ENCODE measurements around the gene EDEM1. TPM values are rescaled to one million over a fixed set of nuclear protein-coding genes. Genes with fewer than 3 reads are reported as not detected.

Gene EDEM1
- total and polyA plus RNA-seq, 10 of the 15 experiments (the other 5 are each of a cell fraction or from before 2014, with no cell fraction given), result 18.9 to 138 (median 57.5) TPM

DNA sequence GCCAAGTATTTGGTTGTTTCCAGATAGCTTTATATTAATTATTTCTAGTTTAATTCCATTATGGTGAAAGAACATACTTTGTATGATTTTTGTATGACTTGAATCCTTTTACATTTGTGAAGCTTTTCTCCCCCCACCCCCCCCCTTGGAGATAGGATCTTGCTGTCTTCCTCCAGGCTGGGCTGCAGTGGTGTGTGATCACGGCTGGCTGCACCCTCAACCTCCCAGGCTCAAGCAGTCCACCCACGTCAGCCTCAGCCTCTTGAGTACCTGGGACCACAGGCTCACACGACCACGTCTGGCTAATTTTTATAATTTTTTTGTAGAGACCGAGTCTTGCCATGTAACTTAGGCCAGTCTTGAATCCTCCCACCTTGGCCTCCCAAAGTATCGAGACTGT, 35.9 kb upstream of the EDEM1 start:
- peaks cover 21% of the 10 kb centered on the region for H3K9me3 ChIP-seq (replicated peaks; ENCODE audit: control insufficient read depth, insufficient read depth, low read length)
- ChIA-PET POLR2A (interaction anchor here (0.9 to 2.5 kb wide), 4 partner anchors 11 to 64 kb away, joined by 3 to 8 read pairs (median 5); partner anchors contain the start of gene EDEM1), SMC1A (ENCODE audit: uncharacterized antibody, unreplicated experiment) (interaction anchor here (0.9 to 3.0 kb wide), 7 partner anchors 9 to 34 kb away, joined by 3 to 17 read pairs (median 5); no protein-coding TSS in a partner anchor), CTCF (interaction anchor here (1.1 to 1.5 kb wide), 3 partner anchors 10 to 12 kb away, joined by 3 to 6 read pairs (median 3); no protein-coding TSS in a partner anchor), RAD21 (ENCODE audit: unreplicated experiment) (interaction anchor here (1.2 to 1.9 kb wide), 3 partner anchors 12 to 54 kb away, joined by 3 to 5 read pairs (median 3); no protein-coding TSS in a partner anchor)
- H3K4me2 ChIP-seq (ENCODE audit: control insufficient read depth, insufficient read depth), result peak overlapping the region; percentile 3; the same call in 1 of the 2 replicates
- H3K79me2 ChIP-seq (ENCODE audit: control insufficient read depth, insufficient read depth, low read length), result peaks cover 87% of the 10 kb centered on the region
- no peak overlapping the region for H2AFZ ChIP-seq (ENCODE audit: control insufficient read depth, low read depth, low read length)
- FAIRE-seq (no peak), ATAC-seq (peak; percentile 55), DNase-seq (ENCODE audit: low read depth, low spot score) (no peak)
- H3K36me3 ChIP-seq (ENCODE audit: control insufficient read depth in 2 of 2, insufficient read depth in 2 of 2, low read length in 1 of 2), result peaks cover 6% of the 10 kb centered on the region in 2 experiments
- in situ Hi-C loops (cut with MboI), result no loop called here
- no peak overlapping the region for H3K4me3 ChIP-seq
- no peak overlapping the region; the same call in 1 of the 2 replicates for H3K27ac ChIP-seq (ENCODE audit: control insufficient read depth, insufficient read depth)
- H3K9ac ChIP-seq (ENCODE audit: control insufficient read depth, insufficient read depth, low read length), result no peak overlapping the region
- no peaks in the 10 kb centered on the region for H4K20me1 ChIP-seq (ENCODE audit: control insufficient read depth, insufficient read depth)
- peaks cover 11% of the 10 kb centered on the region for H3K4me1 ChIP-seq (ENCODE audit: control insufficient read depth, insufficient read depth, low read length)
- no TSS peak for BruUV-seq (replicated peaks)
- intact Hi-C loops (cut with micrococcal nuclease; ENCODE audit: unreplicated experiment), result no loop called here
- WGBS (ENCODE audit: insufficient coverage, insufficient replicate concordance, low lambda C conversion rate, missing lambda C conversion rate), result 9% methylated on average over 6 of the region's 6 CpGs
- H3K27me3 ChIP-seq (replicated peaks in 1 of 2; ENCODE audit: control insufficient read depth in 2 of 2, insufficient read depth in 2 of 2, low read length in 1 of 2), result no peaks in the 10 kb centered on the region
- TF ChIP-seq JUND (IDR thresholded peaks at IDR 0.05; ENCODE audit: low read depth, low read length) (no peak), EGR1 (IDR thresholded peaks at IDR 0.05; ENCODE audit: borderline replicate concordance in 1 of 2, low read depth in 2 of 2, low read length in 2 of 2) (peak in 1 of 2 experiments; percentile 68; a peak in 2 of 3 replicates), PAX5 (IDR thresholded peaks at IDR 0.05; ENCODE audit: borderline replicate concordance, low read depth, low read length) (peak; percentile 81; the same call in 1 of the 2 replicates), POLR2A (IDR thresholded peaks at IDR 0.05; ENCODE audit: low read depth, low read length) (no peak)

DNA sequence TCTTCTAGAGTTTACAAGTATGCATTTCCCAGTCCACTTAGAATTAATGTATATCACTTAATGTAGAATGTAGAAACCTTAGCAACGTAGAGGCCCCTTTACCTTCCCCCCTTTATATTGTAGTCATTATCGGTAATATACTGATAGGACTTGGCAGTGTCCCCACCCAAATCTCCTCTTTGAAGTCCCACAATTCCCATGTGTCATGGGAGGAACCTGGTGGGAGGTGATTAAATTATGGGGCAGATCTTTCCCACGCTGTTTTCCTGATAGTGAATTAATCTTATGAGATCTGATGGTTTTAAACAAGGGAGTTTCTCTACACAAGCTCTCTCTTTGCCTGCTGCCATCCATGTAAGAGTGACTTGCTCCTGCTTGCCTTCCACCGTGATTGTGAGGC, 34.4 kb upstream of the EDEM1 start:
- BruUV-seq (replicated peaks), result no TSS peak
- Histone ChIP-seq H3K4me2 (ENCODE audit: control insufficient read depth, insufficient read depth) (no peak overlapping the region), H4K20me1 (ENCODE audit: control insufficient read depth, insufficient read depth) (no peaks in the 10 kb centered on the region), H3K9me3 (replicated peaks; ENCODE audit: control insufficient read depth, insufficient read depth, low read length) (peaks cover 15% of the 10 kb centered on the region), H3K4me3 (no peak overlapping the region), H3K36me3 (ENCODE audit: control insufficient read depth in 2 of 2, insufficient read depth in 2 of 2, low read length in 1 of 2) (peaks cover 6% of the 10 kb centered on the region in 2 experiments), H3K9ac (ENCODE audit: control insufficient read depth, insufficient read depth, low read length) (no peak overlapping the region), H3K27ac (ENCODE audit: control insufficient read depth, insufficient read depth) (no peak overlapping the region), H2AFZ (ENCODE audit: control insufficient read depth, low read depth, low read length) (no peak overlapping the region), H3K27me3 (replicated peaks in 1 of 2; ENCODE audit: control insufficient read depth in 2 of 2, insufficient read depth in 2 of 2, low read length in 1 of 2) (no peaks in the 10 kb centered on the region), H3K4me1 (ENCODE audit: control insufficient read depth, insufficient read depth, low read length) (peaks cover 11% of the 10 kb centered on the region), H3K79me2 (ENCODE audit: control insufficient read depth, insufficient read depth, low read length) (peaks cover 90% of the 10 kb centered on the region)
- DNase-seq (ENCODE audit: low read depth, low spot score) (no peak), FAIRE-seq (no peak), ATAC-seq (no peak)
- 82% methylated on average over 4 of the region's 4 CpGs for WGBS (ENCODE audit: insufficient coverage, insufficient replicate concordance, low lambda C conversion rate, missing lambda C conversion rate)
- POLR2A ChIA-PET, result no interaction called here
- SMC1A ChIA-PET (ENCODE audit: uncharacterized antibody, unreplicated experiment), result no interaction called here
- intact Hi-C loops (cut with micrococcal nuclease; ENCODE audit: unreplicated experiment), result no loop called here
- in situ Hi-C loops (cut with MboI), result no loop called here
- CTCF ChIA-PET, result no interaction called here
- RAD21 ChIA-PET (ENCODE audit: unreplicated experiment), result no interaction called here
- TF ChIP-seq MYC (IDR thresholded peaks at IDR 0.05; ENCODE audit: insufficient read depth, insufficient read length, insufficient replicate concordance, low read length, severe bottlenecking), result no peak
- TF ChIP-seq TCF7 (IDR thresholded peaks at IDR 0.05; ENCODE audit: borderline replicate concordance), result no peak

Measured in GM12878 (cell line).